A549 treated with CORT108297 at 1 μM for 4 hours (cell line): ENCODE results near the gene IL3. TPM values are rescaled to one million over a fixed set of nuclear protein-coding genes. Genes with fewer than 3 reads are reported as not detected.

Source experiments
- total RNA-seq: library from RNA; stranded (reverse); fragments of 200-300 nt; extraction: Qiagen RNA extraction; gene quantifications from 5 replicates; pipeline ENCODE4 v1.2.3, GENCODE V29; 2022

The IL3 gene, protein sequence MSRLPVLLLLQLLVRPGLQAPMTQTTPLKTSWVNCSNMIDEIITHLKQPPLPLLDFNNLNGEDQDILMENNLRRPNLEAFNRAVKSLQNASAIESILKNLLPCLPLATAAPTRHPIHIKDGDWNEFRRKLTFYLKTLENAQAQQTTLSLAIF
- not detected in 5 replicates for total RNA-seq

DNA sequence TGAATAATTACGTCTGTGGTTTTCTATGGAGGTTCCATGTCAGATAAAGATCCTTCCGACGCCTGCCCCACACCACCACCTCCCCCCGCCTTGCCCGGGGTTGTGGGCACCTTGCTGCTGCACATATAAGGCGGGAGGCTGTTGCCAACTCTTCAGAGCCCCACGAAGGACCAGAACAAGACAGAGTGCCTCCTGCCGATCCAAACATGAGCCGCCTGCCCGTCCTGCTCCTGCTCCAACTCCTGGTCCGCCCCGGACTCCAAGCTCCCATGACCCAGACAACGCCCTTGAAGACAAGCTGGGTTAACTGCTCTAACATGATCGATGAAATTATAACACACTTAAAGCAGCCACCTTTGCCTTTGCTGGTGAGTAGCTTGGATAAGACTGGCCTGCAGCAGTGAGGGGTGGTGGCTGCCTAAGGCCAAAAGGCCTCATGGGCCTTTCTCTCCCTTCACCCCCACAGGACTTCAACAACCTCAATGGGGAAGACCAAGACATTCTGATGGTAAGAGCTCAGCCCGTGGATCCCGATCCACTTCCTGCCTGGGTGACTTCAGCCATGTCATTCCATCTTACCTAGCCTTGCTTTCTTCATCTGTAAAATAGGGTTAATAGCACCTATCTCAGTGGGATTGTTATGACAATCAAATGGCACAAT is at the start of gene IL3:
TSS of gene IL3 (plus strand) at position 155 of the 661 bp plus-strand sequence. CDS start at position 207, 52 bp downstream.

DNA sequence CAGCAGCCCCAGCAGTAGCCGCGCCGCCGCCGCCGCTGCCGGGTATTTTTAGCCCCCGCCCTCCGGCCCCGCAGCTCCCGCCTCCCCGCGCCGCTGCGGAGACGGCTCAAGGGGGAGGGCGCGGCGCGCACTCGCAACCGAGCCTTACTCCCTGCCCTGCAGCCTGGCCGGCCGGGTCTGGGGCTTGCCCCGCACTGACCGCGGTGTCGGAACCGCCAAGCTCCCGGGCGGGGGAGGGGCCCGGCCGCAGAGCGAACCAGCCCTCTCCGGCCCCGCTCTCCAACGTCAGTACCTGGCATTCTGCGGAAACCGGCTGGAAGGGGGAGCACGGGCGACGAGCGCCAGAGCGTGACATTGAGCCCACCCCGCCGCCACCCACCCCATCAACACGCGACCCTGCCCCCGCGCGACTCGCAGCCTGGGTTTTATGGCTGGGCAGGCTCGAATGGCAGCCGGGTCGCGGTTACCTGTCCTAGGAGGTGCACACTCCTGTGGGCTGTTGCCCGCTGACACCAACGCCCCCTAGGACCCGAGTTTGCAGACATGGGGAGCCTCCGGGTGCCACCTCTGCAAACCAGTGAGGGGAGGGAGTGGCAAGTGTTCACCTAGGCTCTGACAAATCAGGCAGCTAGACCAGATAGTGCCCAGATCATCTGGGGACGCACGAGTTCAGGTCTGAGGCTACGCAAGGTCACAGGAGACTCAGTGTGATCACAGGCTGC is 48.7 kb upstream of the IL3 start, which contains the start of gene ACSL6:
TSS of gene ACSL6 (minus strand) at position 37 of the 722 bp plus-strand sequence. CDS start 105 bp downstream, outside the sequence.

DNA sequence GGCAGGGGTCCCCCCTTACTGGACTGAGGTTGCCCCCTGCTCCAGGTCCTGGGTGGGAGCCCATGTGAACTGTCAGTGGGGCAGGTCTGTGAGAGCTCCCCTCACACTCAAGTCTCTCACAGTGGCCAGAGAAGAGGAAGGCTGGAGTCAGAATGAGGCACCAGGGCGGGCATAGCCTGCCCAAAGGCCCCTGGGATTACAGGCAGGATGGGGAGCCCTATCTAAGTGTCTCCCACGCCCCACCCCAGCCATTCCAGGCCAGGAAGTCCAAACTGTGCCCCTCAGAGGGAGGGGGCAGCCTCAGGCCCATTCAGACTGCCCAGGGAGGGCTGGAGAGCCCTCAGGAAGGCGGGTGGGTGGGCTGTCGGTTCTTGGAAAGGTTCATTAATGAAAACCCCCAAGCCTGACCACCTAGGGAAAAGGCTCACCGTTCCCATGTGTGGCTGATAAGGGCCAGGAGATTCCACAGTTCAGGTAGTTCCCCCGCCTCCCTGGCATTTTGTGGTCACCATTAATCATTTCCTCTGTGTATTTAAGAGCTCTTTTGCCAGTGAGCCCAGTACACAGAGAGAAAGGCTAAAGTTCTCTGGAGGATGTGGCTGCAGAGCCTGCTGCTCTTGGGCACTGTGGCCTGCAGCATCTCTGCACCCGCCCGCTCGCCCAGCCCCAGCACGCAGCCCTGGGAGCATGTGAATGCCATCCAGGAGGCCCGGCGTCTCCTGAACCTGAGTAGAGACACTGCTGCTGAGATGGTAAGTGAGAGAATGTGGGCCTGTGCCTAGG is 13.0 kb downstream of the IL3 start, which contains the start of gene CSF2:
TSS of gene CSF2 (plus strand) at position 559 of the 783 bp plus-strand sequence. CDS start at position 594, 35 bp downstream.

Other genes with a start within 250 kb of the IL3 start
- gene MEIKIN, start 115.0 kb upstream of the IL3 start, total RNA-seq = not detected in 5 replicates
- 0.03 to 0.17 TPM (median 0.12 TPM) in 4 of 5 replicates, not detected in the other for gene ACSL6, start 49.0 kb upstream of the IL3 start, total RNA-seq
- gene CSF2, start 13.1 kb downstream of the IL3 start, total RNA-seq = 0.33 to 1.7 TPM (median 0.37 TPM) in 5 replicates
- gene P4HA2, start 167.2 kb downstream of the IL3 start, total RNA-seq = 37.2 to 50.0 TPM (median 44.5 TPM) in 5 replicates
- 0.26 to 0.80 TPM (median 0.44 TPM) in 4 of 5 replicates, not detected in the other for gene PDLIM4, start 197.0 kb downstream of the IL3 start, total RNA-seq
- 4.0 to 4.9 TPM (median 4.3 TPM) in 5 replicates for gene SLC22A4, start 233.7 kb downstream of the IL3 start, total RNA-seq